CD1c-positive myeloid dendritic cell (primary cell): Measurements from ENCODE around the gene ZBTB33.

Experiments used
- DNase-seq: peaks from one replicate; pipeline ENCODE4 v3.0.0-alpha.2; 2016; ENCODE audit errors: extremely low spot score

The ZBTB33 gene

DNA sequence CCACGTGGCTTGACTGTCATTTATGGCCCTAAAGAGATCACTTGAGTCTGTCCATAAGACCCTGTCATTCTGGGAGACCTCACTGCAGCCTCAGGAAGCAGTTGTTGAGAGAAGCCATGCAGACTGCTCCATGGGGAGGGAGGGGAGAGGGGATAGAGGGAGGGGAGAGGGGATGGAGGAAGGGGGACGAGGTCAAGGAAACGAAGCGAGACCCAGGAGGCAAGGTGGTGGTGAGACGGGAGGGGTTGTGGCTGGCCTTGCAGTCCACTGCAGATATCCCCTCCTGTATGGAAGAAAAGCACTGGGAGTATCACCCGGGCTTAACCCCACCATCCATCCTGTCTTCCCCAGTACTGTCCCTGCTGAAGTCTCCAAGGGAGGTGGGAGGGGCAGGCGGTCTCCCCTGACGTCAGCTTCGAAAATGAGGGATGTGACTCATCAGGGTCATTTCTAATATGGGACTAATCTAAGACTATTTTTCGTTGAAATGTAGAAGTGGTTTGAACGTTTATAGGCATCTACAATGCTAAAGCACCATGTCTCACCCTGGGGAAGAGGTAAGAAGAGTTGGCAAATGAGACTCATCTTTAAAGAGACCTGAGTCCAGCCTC lies 55.0 kb downstream of the ZBTB33 start:
- peak; percentile 58 for DNase-seq

DNA sequence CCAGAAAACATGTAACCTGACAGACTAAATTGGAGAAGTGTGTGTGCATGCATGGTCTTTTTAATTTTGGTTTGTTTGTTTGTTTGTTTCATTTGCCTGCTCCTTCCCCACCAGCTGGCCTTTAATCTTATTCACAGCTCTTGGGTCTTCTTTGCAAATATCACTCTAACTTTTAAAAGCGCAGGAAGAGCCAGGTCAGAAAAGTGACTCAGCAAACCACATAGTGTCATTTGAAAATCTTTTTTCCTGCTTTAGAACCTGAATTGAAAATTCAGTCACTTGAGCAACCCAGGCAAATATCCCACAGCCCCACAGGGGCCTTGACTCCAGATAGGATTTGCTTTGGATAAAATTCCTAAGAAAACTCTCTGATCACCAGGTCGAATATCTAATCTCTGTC lies 56.0 kb downstream of the ZBTB33 start:
- no peak for DNase-seq
